Measurements from ENCODE around the gene CENPN.

- TF ChIP-seq, protein P1, sequence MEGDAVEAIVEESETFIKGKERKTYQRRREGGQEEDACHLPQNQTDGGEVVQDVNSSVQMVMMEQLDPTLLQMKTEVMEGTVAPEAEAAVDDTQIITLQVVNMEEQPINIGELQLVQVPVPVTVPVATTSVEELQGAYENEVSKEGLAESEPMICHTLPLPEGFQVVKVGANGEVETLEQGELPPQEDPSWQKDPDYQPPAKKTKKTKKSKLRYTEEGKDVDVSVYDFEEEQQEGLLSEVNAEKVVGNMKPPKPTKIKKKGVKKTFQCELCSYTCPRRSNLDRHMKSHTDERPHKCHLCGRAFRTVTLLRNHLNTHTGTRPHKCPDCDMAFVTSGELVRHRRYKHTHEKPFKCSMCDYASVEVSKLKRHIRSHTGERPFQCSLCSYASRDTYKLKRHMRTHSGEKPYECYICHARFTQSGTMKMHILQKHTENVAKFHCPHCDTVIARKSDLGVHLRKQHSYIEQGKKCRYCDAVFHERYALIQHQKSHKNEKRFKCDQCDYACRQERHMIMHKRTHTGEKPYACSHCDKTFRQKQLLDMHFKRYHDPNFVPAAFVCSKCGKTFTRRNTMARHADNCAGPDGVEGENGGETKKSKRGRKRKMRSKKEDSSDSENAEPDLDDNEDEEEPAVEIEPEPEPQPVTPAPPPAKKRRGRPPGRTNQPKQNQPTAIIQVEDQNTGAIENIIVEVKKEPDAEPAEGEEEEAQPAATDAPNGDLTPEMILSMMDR (IDR thresholded peaks at IDR 0.05), result peak; percentile 98 to 99 (median 99)
- peak in 1 of 2 donors; percentile 13 for TF ChIP-seq EP300 (IDR thresholded peaks at IDR 0.05)
These were observed 28.5 kb downstream of the CENPN start, which contains the start of gene ATMIN for GRCh38 chr16:81035398-81035974.

All from tibial nerve (tissue), 4 donors.